HepG2 (cell line): ENCODE data around the gene SYNE1.

Experiments used
- CEBPG ChIP-seq: IDR thresholded peaks from 2 replicates; pipeline ENCODE4 v1.6.1; 2016
- EZH2 ChIP-seq: conservative IDR thresholded peaks from 2 replicates; pipeline ENCODE4 v1.6.1; 2012; ENCODE audit warnings: mild to moderate bottlenecking, low read depth, low read length, moderate library complexity
- HNRNPK ChIP-seq: fragments of 200-400 bp; formaldehyde crosslinking; IDR thresholded peaks from 2 replicates; pipeline ENCODE4 v1.6.1; 2018; ENCODE audit warnings: low read length, low read depth, moderate library complexity, mild to moderate bottlenecking; ENCODE audit not compliant: poor library complexity, severe bottlenecking
- KAT7 ChIP-seq: IDR thresholded peaks from 2 replicates; pipeline ENCODE4 v1.6.1; 2018; ENCODE audit warnings: borderline replicate concordance, missing compliant biosample characterization
- POLR2A ChIP-seq, 2 experiments: IDR thresholded peaks; 2 replicates each; pipeline ENCODE4 v1.6.1; 2011; ENCODE audit warnings: low read depth in 2 of 2, low read length in 2 of 2, mild to moderate bottlenecking in 1 of 2, moderate library complexity in 1 of 2; ENCODE audit not compliant: insufficient read depth in 1 of 2
- TGIF2 ChIP-seq: IDR thresholded peaks from 2 replicates; pipeline ENCODE4 v1.6.1; 2016; ENCODE audit warnings: control low read depth, missing compliant biosample characterization
- ZNF777 ChIP-seq: sonication (generic); formaldehyde crosslinking; IDR thresholded peaks from 2 replicates; pipeline ENCODE4 v1.4.0; 2020; ENCODE audit warnings: missing genetic modification reagents
- TF ChIP-seq, protein P1 (sequence below): sonication (generic); formaldehyde crosslinking; IDR thresholded peaks from 2 replicates; pipeline ENCODE4 v1.5.0; 2020; ENCODE audit warnings: mild to moderate bottlenecking, missing genetic modification reagents, moderate library complexity
- TF ChIP-seq, protein P2 (sequence below): sonication (generic); formaldehyde crosslinking; IDR thresholded peaks from 2 replicates; pipeline ENCODE4 v1.8.1; 2023; ENCODE audit warnings: mild to moderate bottlenecking, missing genetic modification reagents

DNA sequence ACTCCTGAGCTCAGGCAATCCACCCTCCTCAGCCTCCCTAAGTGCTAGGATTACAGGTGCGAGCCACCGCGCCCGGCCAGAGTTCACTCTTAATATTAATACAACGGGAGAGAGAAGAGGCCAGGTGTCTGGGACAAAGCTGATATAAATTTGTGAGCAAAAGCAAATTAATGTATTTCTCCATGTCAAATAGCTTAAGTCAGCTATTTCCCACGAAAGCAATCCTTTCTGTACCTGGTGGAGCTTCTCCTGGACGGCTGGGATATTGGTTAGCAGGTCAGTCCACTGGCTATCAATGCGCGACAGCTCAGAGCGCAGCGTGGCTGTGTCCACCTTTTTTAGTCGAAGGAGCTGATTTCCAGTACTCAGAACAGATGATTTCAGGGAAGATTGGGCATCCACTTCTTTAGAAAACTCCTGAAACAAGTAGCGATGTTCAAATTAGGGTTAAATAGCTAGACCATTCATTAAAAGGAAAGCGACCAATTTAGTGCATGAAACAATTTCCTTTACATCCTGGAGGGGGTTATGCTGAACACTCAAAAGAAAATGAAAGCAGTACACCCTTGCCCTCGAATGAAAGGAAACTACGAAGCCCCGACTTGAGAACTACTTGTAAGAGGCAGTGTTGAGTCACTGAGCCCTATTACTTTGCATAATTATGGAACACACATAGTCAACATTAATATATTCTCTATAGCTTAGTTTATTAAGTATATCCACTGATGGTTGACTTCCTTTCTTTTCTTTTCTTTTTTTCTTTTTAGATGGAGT, 403.4 kb downstream of the SYNE1 start:
- TF ChIP-seq KAT7 (CRISPR knock-in tag) (no peak), HNRNPK (no peak), POLR2A (IDR thresholded peaks at IDR 0.05; ENCODE audit: insufficient read depth in 1 of 2, low read depth in 2 of 2, low read length in 2 of 2) (no peak), ZNF777 (CRISPR knock-in tag) (no peak), CEBPG (CRISPR knock-in tag) (no peak), EZH2 (no peak), TGIF2 (CRISPR knock-in tag) (no peak)
- TF ChIP-seq, protein P1, sequence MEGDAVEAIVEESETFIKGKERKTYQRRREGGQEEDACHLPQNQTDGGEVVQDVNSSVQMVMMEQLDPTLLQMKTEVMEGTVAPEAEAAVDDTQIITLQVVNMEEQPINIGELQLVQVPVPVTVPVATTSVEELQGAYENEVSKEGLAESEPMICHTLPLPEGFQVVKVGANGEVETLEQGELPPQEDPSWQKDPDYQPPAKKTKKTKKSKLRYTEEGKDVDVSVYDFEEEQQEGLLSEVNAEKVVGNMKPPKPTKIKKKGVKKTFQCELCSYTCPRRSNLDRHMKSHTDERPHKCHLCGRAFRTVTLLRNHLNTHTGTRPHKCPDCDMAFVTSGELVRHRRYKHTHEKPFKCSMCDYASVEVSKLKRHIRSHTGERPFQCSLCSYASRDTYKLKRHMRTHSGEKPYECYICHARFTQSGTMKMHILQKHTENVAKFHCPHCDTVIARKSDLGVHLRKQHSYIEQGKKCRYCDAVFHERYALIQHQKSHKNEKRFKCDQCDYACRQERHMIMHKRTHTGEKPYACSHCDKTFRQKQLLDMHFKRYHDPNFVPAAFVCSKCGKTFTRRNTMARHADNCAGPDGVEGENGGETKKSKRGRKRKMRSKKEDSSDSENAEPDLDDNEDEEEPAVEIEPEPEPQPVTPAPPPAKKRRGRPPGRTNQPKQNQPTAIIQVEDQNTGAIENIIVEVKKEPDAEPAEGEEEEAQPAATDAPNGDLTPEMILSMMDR = no peak
- TF ChIP-seq, protein P2, sequence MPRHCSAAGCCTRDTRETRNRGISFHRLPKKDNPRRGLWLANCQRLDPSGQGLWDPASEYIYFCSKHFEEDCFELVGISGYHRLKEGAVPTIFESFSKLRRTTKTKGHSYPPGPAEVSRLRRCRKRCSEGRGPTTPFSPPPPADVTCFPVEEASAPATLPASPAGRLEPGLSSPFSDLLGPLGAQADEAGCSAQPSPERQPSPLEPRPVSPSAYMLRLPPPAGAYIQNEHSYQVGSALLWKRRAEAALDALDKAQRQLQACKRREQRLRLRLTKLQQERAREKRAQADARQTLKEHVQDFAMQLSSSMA (CRISPR knock-in tag) = no peak
